GM12892 (cell line): Measurements from ENCODE around the gene DENND1A.

Source experiments
- POLR2A ChIP-seq: IDR thresholded peaks from 2 replicates; pipeline ENCODE4 v1.6.1; 2011; ENCODE audit warnings: low read depth, low read length, control low read depth
- POLR2AphosphoS5 ChIP-seq: IDR thresholded peaks from 2 replicates; pipeline ENCODE4 v1.6.1; 2011; ENCODE audit warnings: low read depth, low read length, control low read depth
- TAF1 ChIP-seq: IDR thresholded peaks from 2 replicates; pipeline ENCODE4 v1.6.1; 2011; ENCODE audit warnings: low read depth, mild to moderate bottlenecking, control low read depth, low read length, borderline replicate concordance

DNA sequence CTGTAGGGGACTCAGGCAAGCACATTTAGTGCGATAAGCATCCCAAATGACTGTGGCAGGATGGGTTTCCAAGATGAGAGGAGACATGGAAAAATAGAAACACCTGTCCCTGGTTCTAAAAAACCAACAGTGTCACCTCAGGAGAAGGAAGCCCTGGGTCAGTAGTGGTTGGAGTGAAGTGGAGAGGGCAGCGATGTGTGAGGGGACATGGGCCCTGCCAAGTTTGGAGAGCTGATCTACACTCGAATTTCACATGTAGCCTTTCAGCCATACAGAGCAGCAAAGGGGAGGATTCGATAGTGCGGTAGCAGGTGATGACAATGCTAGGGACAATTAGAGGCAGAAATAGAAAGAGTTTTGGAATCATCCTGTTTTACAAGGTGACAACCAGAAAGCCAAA lies 49.1 kb upstream of the DENND1A start:
- TF ChIP-seq TAF1 (no peak), POLR2A (no peak), POLR2AphosphoS5 (no peak)
